Measurements from ENCODE around the gene RCSD1.

GRCh38 chr1:167755654-167756053 lies 125.6 kb downstream of the RCSD1 start:
- TF ChIP-seq CTCF (IDR thresholded peaks at IDR 0.05; ENCODE audit: low read depth, low read length) (no peak), EZH2phosphoT487 (IDR thresholded peaks at IDR 0.05; ENCODE audit: low read depth) (no peak)
